Fibroblast of villous mesenchyme (primary cell): ENCODE data around the gene JDP2. TPM values are rescaled to one million over a fixed set of nuclear protein-coding genes. Genes with fewer than 3 reads are reported as not detected.
A peak's percentile ranks its signal among the peaks of the same experiment; 100 is the strongest.

Experiments used
- DNase-seq: peaks from one replicate; pipeline ENCODE4 v3.0.0-alpha.2; 2010; ENCODE audit warnings: low read depth
- H3K4me3 ChIP-seq: 2 replicates; pipeline ENCODE4 v1.5.1; 2011; ENCODE audit warnings: low read depth, mild to moderate bottlenecking, low read length
- CTCF ChIP-seq: IDR thresholded peaks from 2 replicates; pipeline ENCODE4 v1.5.1; 2012; ENCODE audit warnings: low read depth, mild to moderate bottlenecking, low read length; ENCODE audit not compliant: insufficient read depth
- total RNA-seq: library from RNA; depleted of rRNA; stranded (reverse); fragments of >200 nt; gene quantifications from 2 replicates; pipeline ENCODE4 v1.2.3, GENCODE V29; 2012

Gene JDP2
- total RNA-seq, 1 donor, result 51.4 TPM

GRCh38 chr14:75515629-75515996, 87.8 kb downstream of the JDP2 start:
- DNase-seq, result no peak
- H3K4me3 ChIP-seq, result no peak overlapping the region
- no peak for TF ChIP-seq CTCF

- TF ChIP-seq CTCF, result peak; percentile 58
- peak; percentile 39 for DNase-seq
- H3K4me3 ChIP-seq, result no peak overlapping the region
Observed at GRCh38 chr14:75518625-75519024, 90.8 kb downstream of the JDP2 start.

- no peak for DNase-seq
- H3K4me3 ChIP-seq, result no peak overlapping the region
- TF ChIP-seq CTCF, result no peak
Observed at GRCh38 chr14:75519394-75519793, 91.6 kb downstream of the JDP2 start.

- TF ChIP-seq CTCF, result no peak
- no peak overlapping the region for H3K4me3 ChIP-seq
Observed at GRCh38 chr14:75519826-75520728, 92.3 kb downstream of the JDP2 start.

GRCh38 chr14:75520852-75521251, 93.0 kb downstream of the JDP2 start:
- H3K4me3 ChIP-seq, result no peak overlapping the region
- no peak for DNase-seq
- TF ChIP-seq CTCF, result no peak

More at GRCh38 chr14:75519826-75520728, 92.3 kb downstream of the JDP2 start:
- DNase-seq, result peak; percentile 48

GRCh38 chr14:75521415-75522199, 93.8 kb downstream of the JDP2 start:
- H3K4me3 ChIP-seq, result no peak overlapping the region
- no peak for DNase-seq
- no peak for TF ChIP-seq CTCF
